GM21825 (cell line): Measurements from ENCODE around the gene TTC28.
"Not testable (repeated sequence)": the region's sequence is repeated elsewhere in the genome, so short reads cannot be mapped to it uniquely, and the experiment has no call there.

ENCODE experiments used
- ATAC-seq: cut with Tn5 transposase; IDR thresholded peaks from one replicate; pipeline ENCODE4 v1.9.1; 2021; ENCODE audit warnings: mild to moderate bottlenecking, moderate library complexity; ENCODE audit not compliant: unreplicated experiment

The TTC28 gene

DNA sequence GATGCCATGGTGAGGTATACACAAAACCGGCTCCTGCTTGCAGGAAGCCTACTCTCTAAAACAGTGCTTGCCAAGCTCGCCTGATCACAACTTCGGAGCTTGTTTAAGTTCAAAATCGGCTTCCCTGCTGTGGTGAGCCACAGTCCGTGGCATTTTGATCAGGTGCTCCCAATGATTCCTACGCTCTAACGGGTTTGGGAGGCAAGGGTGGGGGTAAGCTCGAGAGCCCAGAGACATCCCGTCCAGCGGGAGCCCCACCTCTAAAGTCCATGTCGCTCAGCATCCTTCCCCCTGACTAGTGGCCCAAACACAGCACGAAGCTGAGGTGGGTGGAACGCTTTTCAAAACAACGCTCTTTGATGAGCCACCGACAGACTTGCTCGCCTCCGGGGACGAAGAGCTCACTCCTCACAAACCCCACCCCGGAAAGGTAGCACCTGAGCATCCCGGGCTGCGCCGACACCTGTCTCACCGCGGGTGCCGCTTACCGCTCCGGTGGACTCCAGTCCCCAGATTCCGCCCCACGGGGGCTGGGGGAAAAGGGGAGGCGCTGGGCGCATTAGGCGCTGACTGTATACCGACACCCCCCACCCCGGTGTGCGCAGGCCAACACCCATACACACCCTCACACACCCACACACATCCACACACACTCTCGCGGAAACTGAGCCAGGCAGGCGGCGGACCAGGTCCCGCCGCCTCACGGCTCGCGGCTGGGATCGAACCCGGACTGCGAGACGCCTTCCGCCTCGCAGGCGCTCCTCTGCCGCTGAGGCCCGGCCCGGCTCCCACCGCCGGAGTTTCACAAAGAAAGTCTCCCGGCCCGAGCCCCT lies 646 bp downstream of the TTC28 start:
- not testable (repeated sequence) for ATAC-seq

DNA sequence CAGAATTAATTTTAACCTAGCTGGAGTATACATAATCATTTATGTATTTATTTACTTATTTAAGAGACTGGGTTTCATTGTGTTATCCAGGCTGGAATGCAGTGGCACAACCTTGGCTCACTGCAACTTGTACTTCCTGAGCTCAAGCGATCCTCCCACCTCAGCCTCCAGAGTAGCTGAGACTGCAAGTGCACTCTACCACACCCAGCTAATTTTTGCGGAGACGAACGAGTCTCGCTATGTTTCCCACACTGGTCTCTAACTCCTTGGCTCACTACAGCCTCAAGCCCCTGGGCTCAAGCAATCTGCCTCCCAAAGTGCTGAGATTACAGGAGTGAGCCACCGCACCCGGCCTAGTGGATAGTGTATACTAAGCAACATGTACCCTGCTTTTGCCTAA lies 1.5 kb downstream of the TTC28 start:
- not testable (repeated sequence) for ATAC-seq

DNA sequence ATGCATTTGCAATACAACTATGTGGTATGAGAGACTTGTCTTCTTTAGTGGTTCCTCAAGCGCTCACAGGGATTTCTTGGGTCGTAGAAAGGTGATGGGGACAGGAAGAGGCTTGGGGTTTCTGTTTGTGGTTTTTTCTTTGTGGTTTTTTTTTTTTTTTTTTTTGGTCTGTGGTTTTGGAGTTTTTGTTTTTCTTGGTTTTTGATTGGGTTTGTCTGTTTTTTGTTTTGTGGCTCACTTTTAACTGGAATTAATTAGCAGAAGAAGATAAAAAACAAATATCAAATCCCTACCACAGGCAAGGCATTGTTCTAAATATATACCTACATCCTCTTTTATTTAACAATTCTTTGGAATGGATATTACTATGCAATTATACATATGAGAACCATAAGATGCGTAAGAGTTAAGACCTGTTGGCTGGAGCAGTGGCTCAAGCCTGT lies 5.5 kb downstream of the TTC28 start:
- no peak for ATAC-seq

DNA sequence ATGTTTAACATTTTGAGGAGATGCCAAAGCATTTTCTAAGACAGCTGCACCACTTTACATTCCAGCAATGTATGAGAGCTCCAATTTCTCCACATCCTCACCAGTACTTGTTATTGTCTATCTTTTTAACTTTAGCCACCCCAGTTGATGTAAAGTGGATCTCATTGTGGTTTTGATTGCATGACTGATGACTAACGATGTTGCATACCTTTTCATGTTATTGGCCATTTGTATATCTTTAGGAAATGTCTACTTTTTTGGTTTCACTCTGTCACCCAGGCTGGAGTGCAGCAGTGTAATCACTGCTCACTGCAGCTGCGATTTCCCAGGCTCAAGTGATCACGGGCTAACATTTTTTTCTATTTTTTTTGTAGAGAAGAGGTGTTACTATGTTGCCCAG lies 8.9 kb downstream of the TTC28 start:
- no peak for ATAC-seq

DNA sequence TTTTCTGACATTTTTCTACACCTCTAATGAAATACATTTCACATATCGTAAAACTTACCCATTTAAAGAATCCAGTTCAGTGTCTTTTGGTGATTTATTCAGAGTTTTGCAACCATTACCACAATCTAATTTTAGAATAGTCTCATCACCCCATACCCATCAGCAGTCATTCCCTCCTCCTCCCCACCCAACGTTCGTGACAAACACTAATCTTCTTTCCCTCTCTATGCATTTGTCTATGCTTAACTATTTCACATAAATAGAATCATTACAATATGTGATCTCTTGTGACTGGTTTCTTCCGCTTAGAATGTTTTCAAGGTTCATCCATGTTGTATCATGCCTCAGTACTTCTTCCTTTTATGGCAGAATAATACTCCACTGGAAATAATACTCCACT lies 9.5 kb downstream of the TTC28 start:
- ATAC-seq: no peak

DNA sequence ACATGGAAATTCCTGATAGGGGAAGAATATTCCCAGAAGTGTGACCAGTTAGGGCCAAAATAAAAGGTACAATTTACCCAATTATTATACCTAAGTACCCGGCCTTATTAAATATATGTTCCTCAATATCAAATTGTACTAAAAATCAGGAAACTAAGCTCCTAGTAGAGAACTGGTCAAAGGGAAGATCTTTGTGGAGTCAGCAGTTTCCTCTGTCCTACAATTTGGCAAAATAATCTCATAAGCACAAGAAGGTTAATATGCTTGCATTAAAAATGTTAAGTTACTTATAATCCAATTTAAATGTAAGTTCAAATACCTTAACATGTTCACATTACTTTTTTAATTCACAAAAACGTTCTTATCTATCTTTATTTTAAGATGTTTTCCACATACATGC lies 10.3 kb downstream of the TTC28 start:
- ATAC-seq: no peak

DNA sequence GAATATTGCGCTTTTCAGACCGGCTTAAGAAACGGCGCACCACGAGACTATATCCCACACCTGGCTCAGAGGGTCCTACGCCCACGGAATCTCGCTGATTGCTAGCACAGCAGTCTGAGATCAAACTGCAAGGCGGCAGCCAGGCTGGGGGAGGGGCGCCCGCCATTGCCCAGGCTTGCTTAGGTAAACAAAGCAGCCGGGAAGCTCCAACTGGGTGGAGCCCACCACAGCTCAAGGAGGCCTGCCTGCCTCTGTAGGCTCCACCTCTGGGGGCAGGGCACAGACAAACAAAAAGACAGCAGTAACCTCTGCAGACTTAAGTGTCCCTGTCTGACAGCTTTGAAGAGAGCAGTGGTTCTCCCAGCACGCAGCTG lies 16.1 kb downstream of the TTC28 start:
- ATAC-seq: not testable (repeated sequence)

DNA sequence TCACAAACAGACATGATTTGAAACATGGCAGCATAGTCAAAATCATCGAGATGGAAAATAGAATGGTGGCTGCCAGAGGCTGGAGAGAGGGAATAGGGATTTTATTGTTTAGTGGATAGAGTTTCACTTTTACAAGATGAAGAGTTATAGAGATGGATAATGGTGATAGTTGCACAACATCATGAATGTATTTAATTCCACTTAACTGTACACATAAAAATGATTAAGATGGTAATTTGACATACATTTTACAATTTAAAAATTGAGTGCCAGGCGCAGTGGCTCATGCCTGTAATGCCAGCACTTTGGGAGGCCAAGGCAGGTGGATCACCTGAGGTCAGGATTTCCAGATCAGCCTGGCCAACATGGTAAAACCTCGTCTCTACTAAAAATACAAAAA lies 21.2 kb downstream of the TTC28 start:
- no peak for ATAC-seq

DNA sequence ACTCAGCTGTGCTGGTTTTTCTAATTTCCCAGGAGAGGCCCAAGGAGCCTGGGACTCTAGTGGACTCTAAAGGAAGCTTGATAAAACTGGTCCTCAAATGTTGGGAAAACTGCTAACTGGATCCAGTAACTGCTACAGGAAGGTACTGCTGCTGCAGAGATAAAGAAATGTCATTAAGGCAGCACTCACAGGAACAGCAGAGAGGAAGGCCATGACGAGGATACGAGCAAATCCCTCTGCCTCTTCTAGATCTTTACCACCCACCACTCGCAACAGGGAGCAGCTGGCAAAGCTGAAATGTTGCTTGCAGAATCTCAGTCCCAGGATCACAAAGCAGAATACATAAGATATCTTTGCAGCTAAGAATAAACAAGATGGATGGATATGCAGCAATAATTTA lies 23.5 kb downstream of the TTC28 start:
- no peak for ATAC-seq

DNA sequence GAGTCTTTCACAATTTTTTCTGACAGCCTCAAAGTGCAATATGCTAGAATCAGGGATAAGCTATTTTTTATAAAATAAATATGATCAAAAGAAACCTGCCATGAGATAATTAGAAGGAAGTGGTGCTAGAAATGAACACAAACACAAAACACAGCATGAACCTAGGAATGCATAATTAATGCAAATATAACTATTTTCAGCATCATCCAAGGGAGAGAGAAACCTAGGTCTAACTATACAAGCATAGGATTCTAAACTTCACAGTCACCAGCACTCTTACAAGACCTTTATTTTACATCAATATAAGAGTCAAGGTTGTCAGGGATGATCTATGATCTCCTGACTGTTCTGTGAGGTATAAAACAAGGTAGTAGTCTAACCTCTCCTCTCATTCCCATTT lies 29.2 kb downstream of the TTC28 start:
- ATAC-seq: no peak

DNA sequence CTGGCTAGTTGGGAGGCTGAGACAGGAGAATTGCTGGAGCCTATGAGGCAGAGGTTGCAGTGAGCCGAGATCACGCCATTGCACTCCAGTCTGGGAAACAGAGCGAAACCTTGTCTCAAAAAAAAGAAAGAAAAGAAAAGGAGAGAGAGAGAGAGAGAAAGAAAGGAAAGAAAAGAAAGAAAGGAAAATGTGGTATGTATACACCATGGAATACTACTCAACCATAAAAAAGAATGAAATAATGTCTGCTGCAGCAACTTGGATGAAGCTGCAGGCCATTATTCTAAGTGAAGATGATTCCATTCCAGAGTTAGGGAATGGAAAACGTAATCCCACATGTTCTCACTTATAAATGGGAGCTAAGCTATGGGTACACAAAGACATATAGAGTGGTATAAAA lies 30.8 kb downstream of the TTC28 start:
- no peak for ATAC-seq

DNA sequence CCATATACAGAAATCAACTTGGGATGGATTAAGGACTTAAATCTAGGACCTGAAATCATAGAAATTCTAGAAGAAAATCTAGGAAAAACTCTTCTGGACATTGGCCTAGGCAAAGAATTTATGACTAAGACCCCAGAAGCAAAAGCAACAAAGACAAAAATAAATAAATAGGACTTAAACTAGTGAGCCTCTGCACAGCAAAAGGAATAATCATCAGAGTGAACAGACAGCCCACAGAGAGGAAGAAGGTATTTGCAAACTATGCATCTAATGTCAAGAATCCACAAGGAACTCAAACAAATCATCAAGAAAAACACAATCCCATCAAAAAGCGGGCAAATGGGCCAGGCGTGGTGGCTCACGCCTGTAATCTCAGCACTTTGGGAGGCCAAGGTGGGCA lies 32.4 kb downstream of the TTC28 start:
- no peak for ATAC-seq

DNA sequence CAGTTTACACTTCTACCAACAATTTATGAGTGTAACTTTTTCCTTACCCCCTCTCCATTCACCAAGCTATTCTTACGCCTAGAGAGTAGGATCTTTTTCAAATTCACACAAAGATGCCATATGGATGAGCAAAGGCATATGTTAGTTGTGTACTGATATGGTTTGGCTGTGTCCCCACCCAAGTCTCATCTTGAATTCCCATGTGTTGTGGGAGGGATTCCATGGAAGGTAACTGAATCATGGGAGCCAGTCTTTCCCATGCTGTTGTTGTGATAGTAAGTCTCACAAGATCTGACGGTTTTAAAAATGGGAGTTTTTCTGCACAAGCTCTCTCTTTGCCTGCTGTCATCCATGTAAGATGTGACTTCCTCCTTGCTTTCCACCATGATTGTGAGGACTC lies 40.3 kb downstream of the TTC28 start:
- ATAC-seq: no peak

DNA sequence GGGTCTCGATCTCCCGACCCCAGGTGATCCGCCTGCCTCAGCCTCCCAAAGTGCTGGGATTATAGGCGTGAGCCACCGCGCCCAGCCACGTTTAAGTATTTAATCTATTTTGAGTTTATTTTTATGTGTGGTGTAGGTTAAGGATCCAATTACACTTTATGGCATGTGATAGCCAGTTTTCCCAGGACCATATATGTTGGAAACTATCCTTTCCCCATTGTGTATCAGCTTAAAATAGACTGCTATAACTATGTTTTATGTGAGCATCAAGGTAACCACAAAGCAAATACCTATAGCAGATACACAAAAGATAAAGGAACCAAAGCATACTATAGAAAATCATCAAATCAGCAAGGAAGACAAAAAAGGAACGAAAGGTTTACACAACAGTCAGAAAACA lies 42.4 kb downstream of the TTC28 start:
- no peak for ATAC-seq

DNA sequence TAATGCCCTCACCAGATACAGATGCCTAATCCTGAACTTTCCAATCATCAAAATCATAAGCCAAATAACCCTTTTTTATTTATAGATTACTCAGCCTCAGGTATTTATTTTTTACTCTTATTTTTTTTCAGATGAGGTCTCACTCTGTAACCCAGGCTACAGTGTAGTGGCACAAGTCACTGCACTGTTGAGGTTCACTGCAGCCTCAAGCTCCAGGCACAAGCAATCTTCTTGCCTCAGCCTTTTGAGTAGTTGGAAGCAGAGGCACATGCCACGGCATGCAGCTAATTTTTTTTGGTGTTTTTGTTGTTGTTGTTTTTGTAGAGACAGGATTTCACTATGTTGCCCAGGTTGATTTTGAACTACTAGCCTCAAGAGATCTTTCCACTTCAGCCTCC lies 49.5 kb downstream of the TTC28 start:
- ATAC-seq: no peak

DNA sequence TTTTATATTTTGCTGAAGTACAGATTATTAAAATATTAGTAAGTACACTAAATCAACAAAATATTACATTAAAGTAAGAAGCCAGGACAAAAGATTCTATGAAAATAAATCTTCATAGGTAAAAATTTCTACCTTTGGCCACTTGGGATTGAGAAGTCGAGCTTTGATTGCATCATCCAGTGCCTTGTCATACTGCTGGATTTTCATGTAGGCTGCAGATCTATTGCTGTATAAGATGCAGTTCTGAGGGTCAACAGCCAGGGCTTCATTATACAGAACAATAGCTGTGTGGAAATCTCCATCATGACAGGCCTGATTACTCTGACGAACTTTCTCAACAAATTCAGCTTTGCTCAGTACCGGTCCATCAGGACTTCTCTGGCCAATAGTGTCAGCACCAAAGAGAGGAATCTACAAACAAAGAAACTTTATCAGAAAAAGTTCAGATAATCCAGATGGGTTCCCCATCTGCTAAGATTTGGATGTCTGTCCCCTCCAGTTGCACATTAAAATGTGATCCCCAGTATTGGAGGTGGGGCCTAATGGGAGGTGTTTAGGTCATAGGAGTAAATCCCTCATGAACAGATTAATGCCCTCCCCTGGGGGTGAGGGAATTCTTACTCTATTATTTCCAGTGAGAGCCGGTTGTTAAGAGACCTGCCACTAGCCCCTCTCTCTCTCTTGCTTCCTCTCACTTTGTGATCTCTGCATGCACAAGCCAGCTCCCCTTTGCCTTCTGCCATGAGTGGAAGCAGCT lies 50.0 kb downstream of the TTC28 start:
- ATAC-seq: no peak

DNA sequence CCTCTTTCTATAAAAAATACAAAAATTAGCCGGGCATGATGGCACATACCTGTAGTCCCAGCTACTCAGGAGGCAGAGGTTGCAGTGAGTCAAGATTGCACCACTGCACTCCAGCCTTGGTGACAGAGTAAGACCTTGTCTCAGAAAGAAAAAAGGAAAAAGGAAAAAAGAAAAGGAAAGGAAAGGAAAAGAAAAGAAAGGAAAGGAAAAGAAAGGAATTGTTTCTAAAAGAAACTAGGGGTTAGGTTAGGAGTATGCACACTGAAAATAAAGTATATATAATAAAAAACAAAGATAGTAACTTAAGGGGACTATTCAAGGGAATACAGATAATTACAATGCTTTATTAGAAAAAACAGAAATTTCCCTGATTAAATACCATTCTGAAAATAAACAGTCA lies 50.9 kb downstream of the TTC28 start:
- ATAC-seq: no peak

DNA sequence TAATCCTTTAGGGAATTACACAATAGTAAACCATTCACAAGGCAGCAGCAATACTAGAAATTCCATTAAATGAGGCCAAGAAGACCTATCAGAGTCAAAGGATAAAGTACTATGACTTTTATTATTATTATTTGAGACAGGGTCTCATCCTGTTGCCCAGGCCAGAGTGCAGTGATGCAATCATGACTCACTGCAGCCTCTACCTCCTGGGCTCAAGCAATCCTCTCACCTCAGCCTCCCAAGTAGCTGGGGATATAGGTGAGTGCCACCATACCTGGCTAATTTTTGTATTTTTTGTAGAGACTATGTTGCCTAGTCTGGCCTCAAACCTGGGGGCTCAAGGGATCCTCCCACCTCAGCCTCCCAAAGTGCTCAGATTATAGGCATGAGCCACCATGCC lies 51.8 kb downstream of the TTC28 start:
- no peak for ATAC-seq

DNA sequence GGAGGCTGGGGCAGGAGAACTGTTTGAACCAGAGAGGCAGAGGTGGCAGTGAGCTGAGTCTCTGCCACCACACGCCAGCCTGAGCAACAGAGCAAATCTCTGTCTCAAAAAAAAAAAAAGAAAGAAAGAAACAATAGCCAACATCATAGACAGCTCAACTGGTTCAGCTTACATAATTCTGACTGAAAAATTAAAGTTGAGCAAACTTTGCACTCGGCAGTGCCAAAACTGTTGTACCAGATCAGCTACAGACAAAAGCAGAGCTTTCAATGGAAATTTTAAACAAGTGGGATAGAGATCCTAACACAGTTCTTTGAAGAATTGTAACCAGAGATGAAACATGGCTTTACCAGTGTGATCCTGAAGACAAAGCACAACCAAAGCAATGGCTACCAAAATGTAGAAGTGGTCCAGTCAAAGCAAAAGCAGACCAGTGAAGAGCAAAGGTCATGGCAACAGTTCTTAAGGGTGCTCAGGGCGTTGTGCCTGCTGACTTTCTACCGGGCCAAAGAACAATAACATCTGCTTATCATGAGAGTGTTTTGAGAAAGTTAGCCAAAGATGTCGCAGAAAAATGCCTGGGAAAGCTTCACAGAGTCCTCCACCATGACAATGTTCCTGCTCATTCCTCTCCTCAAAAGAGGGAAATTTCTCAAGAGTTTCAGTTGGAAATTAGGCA lies 59.3 kb downstream of the TTC28 start:
- ATAC-seq: no peak

DNA sequence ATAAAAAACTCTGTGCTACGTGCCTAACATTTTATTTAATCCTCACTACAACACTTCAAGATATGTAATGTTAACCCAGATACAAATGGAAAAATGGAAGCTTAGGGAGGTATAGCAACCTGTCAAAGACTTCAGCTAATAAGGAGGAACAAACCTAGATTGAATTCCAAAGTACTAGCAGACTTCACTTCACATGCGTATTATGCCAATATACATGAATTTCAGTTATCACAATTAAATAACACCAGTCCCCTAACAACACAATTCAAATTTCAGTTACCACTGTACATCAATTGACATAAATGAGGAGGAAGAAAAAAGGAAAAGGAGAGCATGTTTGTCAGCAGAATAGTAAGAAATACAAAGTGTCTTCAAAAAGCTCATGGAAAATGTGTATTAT lies 60.4 kb downstream of the TTC28 start:
- ATAC-seq: no peak

DNA sequence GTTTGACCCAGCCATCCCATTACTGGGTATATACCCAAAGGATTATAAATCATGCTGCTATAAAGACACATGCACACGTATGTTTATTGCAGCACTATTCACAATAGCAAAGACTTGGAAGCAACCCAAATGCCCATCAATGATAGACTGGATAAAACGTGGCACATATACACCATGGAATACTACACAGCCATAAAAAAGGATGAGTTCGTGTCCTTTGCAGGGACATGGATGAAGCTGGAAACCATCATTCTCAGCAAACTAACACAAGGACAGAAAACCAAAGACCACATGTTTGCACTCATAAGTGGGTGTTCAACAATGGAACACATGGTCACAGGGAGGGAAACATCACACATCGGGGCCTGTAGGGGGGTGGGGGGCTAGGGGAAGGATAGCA lies 64.2 kb downstream of the TTC28 start:
- ATAC-seq: not testable (repeated sequence)

DNA sequence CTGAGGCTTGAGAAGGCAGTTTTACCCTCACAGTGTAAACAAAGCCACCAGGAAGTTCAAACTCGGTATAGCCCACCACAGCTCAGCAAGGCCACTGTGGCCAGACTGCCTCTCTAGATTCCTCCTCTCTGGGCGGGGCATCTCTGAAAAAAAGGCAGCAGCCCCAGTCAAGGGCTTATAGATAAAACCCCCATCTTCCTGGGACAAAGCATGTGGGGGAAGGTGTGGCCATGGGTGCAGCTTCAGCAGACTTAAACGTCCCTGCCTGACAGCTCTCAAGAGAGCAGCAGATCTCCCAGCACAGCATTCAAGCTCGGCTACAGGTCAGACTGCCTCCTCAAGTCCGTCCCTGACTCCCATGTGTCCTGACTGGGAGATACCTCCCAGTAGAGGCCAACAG lies 69.7 kb downstream of the TTC28 start:
- ATAC-seq: no peak
